ENCODE results near the gene USP2. TPM values are rescaled to one million over a fixed set of nuclear protein-coding genes. Genes with fewer than 3 reads are reported as not detected.

USP2 gene
- total RNA-seq, 4 donors from 2014 or later: 4.6 to 10.0 (median 6.6) TPM

DNA sequence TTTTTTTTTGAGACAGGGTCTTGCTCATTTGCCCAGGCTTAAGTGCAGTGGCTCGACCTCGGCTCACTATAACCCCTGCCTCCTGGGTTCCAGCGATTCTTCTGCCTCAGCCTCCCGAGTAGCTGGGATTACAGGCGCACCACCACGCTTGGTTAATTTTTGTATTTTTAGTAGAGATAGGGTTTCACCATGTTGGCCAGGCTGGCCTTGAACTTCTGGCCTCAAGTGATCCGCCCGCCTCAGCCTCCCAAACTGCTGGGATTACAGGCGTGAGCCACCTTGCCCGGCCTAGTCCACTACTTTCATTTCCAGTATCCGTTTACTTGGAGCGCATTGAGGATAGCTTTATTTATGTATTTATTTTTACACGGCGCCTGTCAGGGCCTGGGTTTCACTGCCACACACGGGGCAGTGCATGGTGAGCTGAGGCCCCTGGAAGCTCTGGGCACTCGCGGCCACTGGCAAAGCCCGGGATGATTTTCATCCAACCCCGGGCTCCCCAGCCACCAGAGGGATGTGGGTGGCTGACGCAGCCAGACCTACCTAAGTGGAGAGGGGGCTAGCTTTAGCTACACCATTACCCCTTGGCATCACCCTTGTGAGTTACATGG is 58.5 kb downstream of the USP2 start:
- no peak overlapping the region for H3K4me3 ChIP-seq
- H3K9me3 ChIP-seq: no peaks in the 10 kb centered on the region
- H3K27me3 ChIP-seq: no peaks in the 10 kb centered on the region
- H3K36me3 ChIP-seq: no peaks in the 10 kb centered on the region
- no peak for ATAC-seq
- TF ChIP-seq EP300 (IDR thresholded peaks at IDR 0.05) (no peak), POLR2AphosphoS5 (IDR thresholded peaks at IDR 0.05) (no peak), POLR2A (IDR thresholded peaks at IDR 0.05) (no peak)
- TF ChIP-seq, protein P1, sequence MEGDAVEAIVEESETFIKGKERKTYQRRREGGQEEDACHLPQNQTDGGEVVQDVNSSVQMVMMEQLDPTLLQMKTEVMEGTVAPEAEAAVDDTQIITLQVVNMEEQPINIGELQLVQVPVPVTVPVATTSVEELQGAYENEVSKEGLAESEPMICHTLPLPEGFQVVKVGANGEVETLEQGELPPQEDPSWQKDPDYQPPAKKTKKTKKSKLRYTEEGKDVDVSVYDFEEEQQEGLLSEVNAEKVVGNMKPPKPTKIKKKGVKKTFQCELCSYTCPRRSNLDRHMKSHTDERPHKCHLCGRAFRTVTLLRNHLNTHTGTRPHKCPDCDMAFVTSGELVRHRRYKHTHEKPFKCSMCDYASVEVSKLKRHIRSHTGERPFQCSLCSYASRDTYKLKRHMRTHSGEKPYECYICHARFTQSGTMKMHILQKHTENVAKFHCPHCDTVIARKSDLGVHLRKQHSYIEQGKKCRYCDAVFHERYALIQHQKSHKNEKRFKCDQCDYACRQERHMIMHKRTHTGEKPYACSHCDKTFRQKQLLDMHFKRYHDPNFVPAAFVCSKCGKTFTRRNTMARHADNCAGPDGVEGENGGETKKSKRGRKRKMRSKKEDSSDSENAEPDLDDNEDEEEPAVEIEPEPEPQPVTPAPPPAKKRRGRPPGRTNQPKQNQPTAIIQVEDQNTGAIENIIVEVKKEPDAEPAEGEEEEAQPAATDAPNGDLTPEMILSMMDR (IDR thresholded peaks at IDR 0.05): no peak
- WGBS, 2 donors (ENCODE audit: low coverage in 1 of 2): 87 to 89% methylated on average over 7 of the region's 20 CpGs
- peaks cover 10 to 61% (median 40%) of the 10 kb centered on the region in 3 donors for H3K4me1 ChIP-seq
- peak overlapping the region in 3 of 4 donors; percentile 97 to 99 (median 98) for H3K27ac ChIP-seq

DNA sequence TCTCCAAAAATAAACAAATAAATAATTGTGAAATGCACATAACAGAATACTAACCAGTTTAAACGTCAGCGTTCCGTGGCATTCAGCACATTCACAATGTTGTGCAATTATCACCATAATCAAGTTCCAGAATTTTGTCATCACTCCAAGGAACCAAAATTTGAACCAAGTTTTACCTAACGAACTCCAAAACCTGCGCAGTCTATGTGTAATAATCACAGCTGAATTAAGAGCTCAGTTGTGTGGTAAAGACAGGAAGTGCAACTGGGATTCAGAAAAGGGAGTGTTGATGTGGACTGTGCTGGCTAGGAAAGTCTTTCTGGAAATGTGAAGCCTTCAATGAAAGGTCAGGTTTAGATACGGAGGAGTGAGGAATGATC is 59.1 kb downstream of the USP2 start:
- 47 to 56% methylated on average over 5 to 6 of the region's 6 CpGs for WGBS, 2 donors (ENCODE audit: low coverage in 1 of 2)
- H3K27me3 ChIP-seq: no peaks in the 10 kb centered on the region
- peaks cover 12 to 67% (median 42%) of the 10 kb centered on the region in 3 donors for H3K4me1 ChIP-seq
- H3K36me3 ChIP-seq: no peaks in the 10 kb centered on the region
- H3K27ac ChIP-seq: peak overlapping the region; percentile 90 to 99 (median 98)
- TF ChIP-seq, protein P1 (IDR thresholded peaks at IDR 0.05): peak in 2 of 4 experiments; percentile 20 to 39
- no peak for TF ChIP-seq POLR2AphosphoS5 (IDR thresholded peaks at IDR 0.05)
- no peak for ATAC-seq
- H3K4me3 ChIP-seq: no peak overlapping the region
- H3K9me3 ChIP-seq: no peaks in the 10 kb centered on the region

- WGBS, 2 donors (ENCODE audit: low coverage in 1 of 2): 0% methylated on average over 2 of the region's 60 CpGs; no CpG with 5 or more reads in 1 of the 2 donors
- ATAC-seq: peak; percentile 66
- Histone ChIP-seq H3K27me3 (no peaks in the 10 kb centered on the region), H3K4me3 (peak overlapping the region; percentile 15 to 59), H3K4me1 (peaks cover 12 to 80% (median 43%) of the 10 kb centered on the region in 3 donors), H3K27ac (peak overlapping the region; percentile 90 to 99 (median 98)), H3K9me3 (no peaks in the 10 kb centered on the region), H3K36me3 (no peaks in the 10 kb centered on the region)
- peak; percentile 87 to 94 for TF ChIP-seq POLR2A (IDR thresholded peaks at IDR 0.05)
- TF ChIP-seq, protein P1 (IDR thresholded peaks at IDR 0.05): no peak
- TF ChIP-seq POLR2AphosphoS5 (IDR thresholded peaks at IDR 0.05): peak; percentile 77
Observed at GRCh38 chr11:119320776-119321524, 60.5 kb downstream of the USP2 start.

DNA sequence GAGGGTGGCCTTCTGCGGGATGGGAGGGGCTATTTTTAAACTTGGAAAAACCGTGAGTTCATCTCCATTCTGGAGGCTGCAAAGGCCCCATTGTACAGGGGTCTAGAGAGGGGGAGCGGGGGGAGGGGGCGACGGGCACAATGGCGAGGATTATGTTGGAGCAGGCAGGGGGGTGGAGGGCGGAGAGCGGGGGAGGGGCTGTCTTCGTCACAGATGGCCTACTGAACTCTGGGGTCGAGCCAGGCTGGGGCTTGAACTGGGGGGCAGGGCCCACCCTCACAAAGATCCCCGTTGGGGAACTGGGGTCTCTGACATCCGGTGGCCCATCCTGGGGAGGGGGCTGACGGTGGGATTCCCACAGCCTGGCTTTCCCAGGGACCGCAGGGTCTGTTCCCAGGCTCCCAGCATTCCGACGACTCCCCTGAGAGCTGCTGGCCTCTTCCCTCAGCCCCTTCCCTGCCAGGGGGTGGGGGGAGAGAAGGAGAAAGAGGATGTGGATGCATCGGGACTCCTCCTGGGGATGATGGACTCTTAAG is 61.2 kb downstream of the USP2 start:
- peak overlapping the region; percentile 15 to 59 for H3K4me3 ChIP-seq
- 0% methylated on average over 2 of the region's 17 CpGs; no CpG with 5 or more reads in 1 of the 2 donors for WGBS, 2 donors (ENCODE audit: low coverage in 1 of 2)
- peaks cover 12 to 86% (median 46%) of the 10 kb centered on the region in 3 donors for H3K4me1 ChIP-seq
- peak overlapping the region; percentile 90 to 99 (median 98) for H3K27ac ChIP-seq
- H3K9me3 ChIP-seq: no peaks in the 10 kb centered on the region
- no peak for TF ChIP-seq POLR2AphosphoS5 (IDR thresholded peaks at IDR 0.05)
- TF ChIP-seq POLR2A (IDR thresholded peaks at IDR 0.05): no peak
- no peak for TF ChIP-seq EP300 (IDR thresholded peaks at IDR 0.05)
- TF ChIP-seq, protein P1 (IDR thresholded peaks at IDR 0.05): no peak
- H3K27me3 ChIP-seq: no peaks in the 10 kb centered on the region
- H3K36me3 ChIP-seq: no peaks in the 10 kb centered on the region
- peak; percentile 1 for ATAC-seq
